HCT116 (cell line): ENCODE measurements around the gene TMEM51. TPM values are rescaled to one million over a fixed set of nuclear protein-coding genes. Genes with fewer than 3 reads are reported as not detected.

ENCODE experiments used
- ATAC-seq: fragments of 200-7000 bp; cut with Tn5 transposase; 2 replicates; pipeline ENCODE4 v1.9.1; 2020; ENCODE audit warnings: mild to moderate bottlenecking, moderate library complexity
- BruUV-seq: library from RNA; stranded (reverse); fragments of 400-500 nt; replicated peaks from 2 replicates; lab custom pipeline; 2021; lab: Mats Ljungman, UMichigan
- CTCF ChIA-PET: fragments of 300-600 bp; sonication (Branson Sonifier 250); formaldehyde crosslinking; loops from one replicate; lab custom pipeline; 2021; ENCODE audit warnings: antibody characterized with exemption; lab: Charles Lee
- POLR2A ChIA-PET: fragments of 300-600, 350-600 bp; sonication (Branson Sonifier 250); formaldehyde crosslinking; loops from one replicate; lab custom pipeline; 2021; ENCODE audit warnings: antibody characterized with exemption; lab: Charles Lee
- RAD21 ChIA-PET, 2 experiments: fragments of 300-600 bp; sonication (Branson Sonifier 250); formaldehyde crosslinking; loops; one replicate each; lab custom pipeline; 2023; ENCODE audit warnings: low total read pairs in 2 of 2; ENCODE audit not compliant: uncharacterized antibody in 2 of 2, unreplicated experiment in 2 of 2, low non-redundant PET in 1 of 2; lab: Charles Lee
- DNase-seq: peaks from one replicate; pipeline ENCODE4 v3.0.0-alpha.2; 2010; ENCODE audit warnings: low read depth, low spot score
- H2AFZ ChIP-seq: fragments of 200-600 bp; shearing (Covaris generic), sonication (generic); 2 replicates; pipeline ENCODE4 v1.6.1; 2017; ENCODE audit warnings: low read depth, mixed run types, mixed read lengths, antibody characterized with exemption, low read length; ENCODE audit not compliant: poor library complexity, severe bottlenecking
- H3K27ac ChIP-seq: 2 replicates; pipeline ENCODE4 v1.5.1; 2012; ENCODE audit warnings: low read depth, low read length
- H3K27me3 ChIP-seq: fragments of 200-600 bp; sonication (generic); 2 replicates; pipeline ENCODE4 v1.6.1; 2016; ENCODE audit warnings: mixed run types, low read length, mixed read lengths; ENCODE audit not compliant: insufficient read depth
- H3K36me3 ChIP-seq, 2 experiments: fragments of 200-500 bp in 1 of 2; fragments of 200-600 bp in 1 of 2; sonication (Bioruptor generic) in 1 of 2; sonication (generic) in 1 of 2; 2 replicates each; pipeline versions ENCODE4 v1.5.1 to v1.6.1; 2014 to 2016; ENCODE audit warnings: low read length in 2 of 2, inconsistent platforms in 1 of 2, mixed read lengths in 1 of 2, mixed run types in 1 of 2; ENCODE audit not compliant: insufficient read depth in 2 of 2, control insufficient read depth in 1 of 2
- H3K4me1 ChIP-seq, 2 experiments: fragments of 200-600 bp in 1 of 2; sonication (generic) in 1 of 2; 2 replicates each; pipeline versions ENCODE4 v1.5.1 to v1.6.1; 2012 to 2017; ENCODE audit warnings: low read length in 2 of 2, inconsistent platforms in 1 of 2, mild to moderate bottlenecking in 1 of 2, mixed read lengths in 1 of 2, mixed run types in 1 of 2, moderate library complexity in 1 of 2; ENCODE audit not compliant: insufficient read depth in 2 of 2, control insufficient read depth in 1 of 2
- H3K4me2 ChIP-seq: fragments of 200-600 bp; sonication (generic); 2 replicates; pipeline ENCODE4 v1.6.1; 2017; ENCODE audit warnings: mixed run types, low read length, mixed read lengths
- H3K4me3 ChIP-seq, 2 experiments: fragments of 200-600 bp in 1 of 2; sonication (generic) in 1 of 2; replicated peaks in 1 of 2; 2 replicates each; pipeline ENCODE4 v1.5.1; 2011 to 2016; ENCODE audit warnings: low read length in 2 of 2, control low read depth in 1 of 2, low read depth in 1 of 2, mild to moderate bottlenecking in 1 of 2, mixed read lengths in 1 of 2, mixed run types in 1 of 2
- H3K79me2 ChIP-seq: fragments of 200-600 bp; sonication (generic); 2 replicates; pipeline ENCODE4 v1.6.1; 2017; ENCODE audit warnings: mild to moderate bottlenecking, mixed run types, low read length, moderate library complexity, mixed read lengths; ENCODE audit not compliant: insufficient read depth
- H3K9ac ChIP-seq: fragments of 200-600 bp; sonication (generic); 2 replicates; pipeline ENCODE4 v1.6.1; 2016; ENCODE audit warnings: low read length, mixed read lengths
- H3K9me2 ChIP-seq: fragments of 200-600 bp; sonication (generic), shearing (Covaris generic); 2 replicates; pipeline ENCODE4 v1.6.1; 2017; ENCODE audit warnings: mixed run types, mild to moderate bottlenecking, moderate library complexity; ENCODE audit not compliant: insufficient read depth
- H3K9me3 ChIP-seq, 2 experiments: fragments of 200-500 bp in 1 of 2; fragments of 200-600 bp in 1 of 2; sonication (Bioruptor generic) in 1 of 2; sonication (generic) in 1 of 2; 2 replicates each; pipeline ENCODE4 v1.6.1; 2014 to 2017; ENCODE audit warnings: low read length in 2 of 2, mixed read lengths in 2 of 2, inconsistent platforms in 1 of 2, low read depth in 1 of 2, mild to moderate bottlenecking in 1 of 2, mixed run types in 1 of 2, moderate library complexity in 1 of 2; ENCODE audit not compliant: control insufficient read depth in 1 of 2, insufficient read depth in 1 of 2
- H4K20me1 ChIP-seq: fragments of 200-600 bp; sonication (generic), shearing (Covaris generic); 2 replicates; pipeline ENCODE4 v1.6.1; 2017; ENCODE audit warnings: mixed run types, mild to moderate bottlenecking, moderate library complexity; ENCODE audit not compliant: insufficient read depth
- CTCF ChIP-seq, 3 experiments: fragments of 200-600 bp in 1 of 3; sonication (generic) in 1 of 3; IDR thresholded peaks in 2 of 3; conservative IDR thresholded peaks in 1 of 3; 2 replicates each; pipeline ENCODE4 v1.5.1; 2012 to 2017; ENCODE audit warnings: low read depth in 2 of 3, low read length in 2 of 3, antibody characterized with exemption in 1 of 3, borderline replicate concordance in 1 of 3, control low read depth in 1 of 3, mild to moderate bottlenecking in 1 of 3, mixed read lengths in 1 of 3, mixed run types in 1 of 3, moderate library complexity in 1 of 3; ENCODE audit not compliant: insufficient read depth in 1 of 3
- ELF1 ChIP-seq: IDR thresholded peaks from 2 replicates; pipeline ENCODE4 v1.6.1; 2012; ENCODE audit warnings: low read depth, borderline replicate concordance
- FOSL1 ChIP-seq: IDR thresholded peaks from 2 replicates; pipeline ENCODE4 v1.6.1; 2012; ENCODE audit warnings: low read depth
- RAD21 ChIP-seq: IDR thresholded peaks from 2 replicates; pipeline ENCODE4 v1.6.1; 2012; ENCODE audit warnings: low read depth, mild to moderate bottlenecking
- SP1 ChIP-seq: IDR thresholded peaks from 2 replicates; pipeline ENCODE4 v1.6.1; 2012; ENCODE audit warnings: low read depth
- intact Hi-C: fragments of 100-400 bp; cut with micrococcal nuclease; formaldehyde crosslinking; loops from 2 replicates; pipeline ENCODE4 v1.10.0; 2022
- total RNA-seq: library from RNA; stranded (reverse); gene quantifications from one replicate; pipeline ENCODE4 v1.2.1, GENCODE V29; 2021; ENCODE audit not compliant: unreplicated experiment

The TMEM51 gene
- total RNA-seq, 1 experiment from 2014 or later: 16.6 TPM

GRCh38 chr1:15189692-15190370 lies 36.3 kb downstream of the TMEM51 start:
- POLR2A ChIA-PET: no interaction called here
- no peak for TF ChIP-seq ELF1
- RAD21 ChIA-PET: no interaction called here
- Histone ChIP-seq H3K36me3 (no peaks in the 10 kb centered on the region; a peak in 1 of 4 replicates), H3K9me2 (no peaks in the 10 kb centered on the region), H3K9ac (no peak overlapping the region; the same call in 1 of the 2 replicates), H3K27me3 (no peaks in the 10 kb centered on the region), H4K20me1 (no peaks in the 10 kb centered on the region), H3K4me1 (peaks cover 25 to 66% of the 10 kb centered on the region in 2 experiments), H2AFZ (no peak overlapping the region), H3K27ac (no peak overlapping the region), H3K9me3 (no peaks in the 10 kb centered on the region), H3K4me2 (peak overlapping the region; percentile 28), H3K79me2 (peaks cover 84% of the 10 kb centered on the region), H3K4me3 (no peak overlapping the region)
- BruUV-seq: no TSS peak
- ATAC-seq: no peak
- DNase-seq: no peak
- CTCF ChIA-PET: no interaction called here
- intact Hi-C loops: no loop called here

DNA sequence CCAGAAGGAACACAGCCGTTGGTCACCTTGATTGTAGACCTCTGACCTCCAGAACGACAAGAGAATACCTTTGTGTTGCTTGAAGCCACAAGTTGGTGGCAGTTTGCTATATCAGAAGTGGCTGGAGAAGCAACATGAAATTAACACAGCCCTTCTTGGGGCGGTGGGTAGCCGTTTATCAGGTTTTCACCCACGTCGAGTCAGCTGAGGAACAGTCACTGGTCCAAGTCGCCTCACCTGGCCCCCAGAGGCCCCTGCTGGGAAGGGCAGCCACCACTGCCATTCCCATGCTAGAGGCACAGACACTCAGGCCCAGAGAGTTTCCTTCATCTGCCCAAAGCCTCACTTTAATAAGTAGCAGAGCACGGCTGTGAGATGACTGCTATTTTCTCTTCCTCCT lies 37.7 kb downstream of the TMEM51 start:
- no peaks in the 10 kb centered on the region for H4K20me1 ChIP-seq
- no peaks in the 10 kb centered on the region for H3K9me3 ChIP-seq
- ChIA-PET RAD21 (no interaction called here), CTCF (no interaction called here), POLR2A (interaction anchor here (0.9 kb wide), 1 partner anchor 64 kb away, joined by 4 read pairs; no protein-coding TSS in a partner anchor)
- H3K4me2 ChIP-seq: no peak overlapping the region
- intact Hi-C loops: no loop called here
- H3K27me3 ChIP-seq: no peaks in the 10 kb centered on the region
- ATAC-seq: no peak
- no peak for DNase-seq
- BruUV-seq: no TSS peak
- no peaks in the 10 kb centered on the region for H3K9me2 ChIP-seq
- peaks cover 82% of the 10 kb centered on the region for H3K79me2 ChIP-seq
- H3K9ac ChIP-seq: no peak overlapping the region
- no peaks in the 10 kb centered on the region; a peak in 1 of 4 replicates for H3K36me3 ChIP-seq
- H3K4me1 ChIP-seq: peaks cover 25 to 74% of the 10 kb centered on the region in 2 experiments
- H2AFZ ChIP-seq: no peak overlapping the region
- no peak overlapping the region for H3K4me3 ChIP-seq
- H3K27ac ChIP-seq: no peak overlapping the region
- TF ChIP-seq FOSL1 (no peak), SP1 (no peak), CTCF (IDR thresholded peaks at IDR 0.05 in 2 of 3, conservative IDR thresholded peaks at IDR 0.05 in 1 of 3; ENCODE audit: borderline replicate concordance in 1 of 3, insufficient read depth in 1 of 3, low read depth in 2 of 3, low read length in 2 of 3) (0 out of 6 replicates have a peak, but pooled peaks of 1 of the 3 experiments have one; percentile 12), RAD21 (no peak)
